ENCODE results near the gene KLHL9.

DNA sequence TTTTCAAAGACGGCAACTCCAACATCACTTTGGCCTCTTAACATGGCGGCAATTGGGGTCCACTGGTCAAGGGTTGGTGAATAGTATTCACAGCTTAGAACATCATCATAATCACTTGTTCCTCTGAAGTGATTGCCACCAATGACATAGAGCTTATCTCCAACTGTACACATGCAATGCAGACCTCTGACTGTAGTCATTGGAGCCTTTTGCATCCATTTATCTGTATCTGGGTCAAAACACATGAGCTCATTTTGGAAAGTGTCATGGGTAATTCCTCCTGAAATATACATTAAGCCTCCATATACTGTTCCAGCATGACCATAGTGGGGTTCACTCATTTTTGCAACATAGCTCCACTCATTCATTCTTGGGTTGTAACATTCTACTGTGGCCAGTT, 2.0 kb downstream of the KLHL9 start:
- TF ChIP-seq, protein P1, sequence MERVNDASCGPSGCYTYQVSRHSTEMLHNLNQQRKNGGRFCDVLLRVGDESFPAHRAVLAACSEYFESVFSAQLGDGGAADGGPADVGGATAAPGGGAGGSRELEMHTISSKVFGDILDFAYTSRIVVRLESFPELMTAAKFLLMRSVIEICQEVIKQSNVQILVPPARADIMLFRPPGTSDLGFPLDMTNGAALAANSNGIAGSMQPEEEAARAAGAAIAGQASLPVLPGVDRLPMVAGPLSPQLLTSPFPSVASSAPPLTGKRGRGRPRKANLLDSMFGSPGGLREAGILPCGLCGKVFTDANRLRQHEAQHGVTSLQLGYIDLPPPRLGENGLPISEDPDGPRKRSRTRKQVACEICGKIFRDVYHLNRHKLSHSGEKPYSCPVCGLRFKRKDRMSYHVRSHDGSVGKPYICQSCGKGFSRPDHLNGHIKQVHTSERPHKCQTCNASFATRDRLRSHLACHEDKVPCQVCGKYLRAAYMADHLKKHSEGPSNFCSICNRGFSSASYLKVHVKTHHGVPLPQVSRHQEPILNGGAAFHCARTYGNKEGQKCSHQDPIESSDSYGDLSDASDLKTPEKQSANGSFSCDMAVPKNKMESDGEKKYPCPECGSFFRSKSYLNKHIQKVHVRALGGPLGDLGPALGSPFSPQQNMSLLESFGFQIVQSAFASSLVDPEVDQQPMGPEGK (CRISPR knock-in tag; IDR thresholded peaks at IDR 0.05; ENCODE audit: borderline replicate concordance): no peak
- TF ChIP-seq, protein P2, sequence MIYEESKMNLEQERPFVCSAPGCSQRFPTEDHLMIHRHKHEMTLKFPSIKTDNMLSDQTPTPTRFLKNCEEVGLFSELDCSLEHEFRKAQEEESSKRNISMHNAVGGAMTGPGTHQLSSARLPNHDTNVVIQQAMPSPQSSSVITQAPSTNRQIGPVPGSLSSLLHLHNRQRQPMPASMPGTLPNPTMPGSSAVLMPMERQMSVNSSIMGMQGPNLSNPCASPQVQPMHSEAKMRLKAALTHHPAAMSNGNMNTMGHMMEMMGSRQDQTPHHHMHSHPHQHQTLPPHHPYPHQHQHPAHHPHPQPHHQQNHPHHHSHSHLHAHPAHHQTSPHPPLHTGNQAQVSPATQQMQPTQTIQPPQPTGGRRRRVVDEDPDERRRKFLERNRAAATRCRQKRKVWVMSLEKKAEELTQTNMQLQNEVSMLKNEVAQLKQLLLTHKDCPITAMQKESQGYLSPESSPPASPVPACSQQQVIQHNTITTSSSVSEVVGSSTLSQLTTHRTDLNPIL (CRISPR knock-in tag; IDR thresholded peaks at IDR 0.05; ENCODE audit: low read depth): no peak
- TF ChIP-seq RARB (CRISPR knock-in tag; IDR thresholded peaks at IDR 0.05): no peak
- no peak for TF ChIP-seq OSR1 (CRISPR knock-in tag; IDR thresholded peaks at IDR 0.05)
- no peak for TF ChIP-seq ZC3H10 (CRISPR knock-in tag; IDR thresholded peaks at IDR 0.05)
